Fibroblast of pulmonary artery (primary cell): ENCODE results near the gene ATXN7L1.

Source experiments
- DNase-seq: peaks from one replicate; pipeline ENCODE4 v3.0.0-alpha.2; 2010; ENCODE audit warnings: low read depth
- H3K4me3 ChIP-seq: replicated peaks from 2 replicates; pipeline ENCODE4 v1.5.1; 2011; ENCODE audit warnings: low read depth, mild to moderate bottlenecking, control low read depth, low read length, moderate library complexity
- CTCF ChIP-seq: IDR thresholded peaks from 2 replicates; pipeline ENCODE4 v1.5.1; 2011; ENCODE audit warnings: mild to moderate bottlenecking, control low read depth, low read length, inconsistent platforms; ENCODE audit errors: missing control alignments

Gene ATXN7L1

GRCh38 chr7:105911961-105912575, 35.7 kb upstream of the ATXN7L1 start:
- no peak overlapping the region for H3K4me3 ChIP-seq
- no peak for DNase-seq
- TF ChIP-seq CTCF: no peak

DNA sequence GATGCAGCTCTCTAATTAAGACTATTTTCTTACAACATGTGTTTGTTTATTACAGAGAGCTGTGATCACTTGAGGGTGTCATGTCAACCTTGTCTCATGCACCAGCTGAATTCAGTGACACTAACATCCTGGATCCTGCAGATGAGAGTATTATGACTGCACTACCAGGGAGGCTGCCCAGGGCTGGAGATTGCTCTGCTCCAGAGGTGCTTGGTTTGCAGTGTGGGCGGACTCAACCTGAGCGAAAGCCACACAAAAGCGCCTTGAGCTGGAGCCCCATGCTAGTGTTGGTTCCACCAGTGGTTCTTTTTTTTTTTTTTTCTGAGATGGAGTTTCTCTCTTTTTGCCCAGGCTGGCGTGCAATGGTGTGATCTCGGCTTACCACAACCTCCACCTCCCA, 33.8 kb upstream of the ATXN7L1 start:
- DNase-seq: no peak
- no peak overlapping the region for H3K4me3 ChIP-seq
- no peak for TF ChIP-seq CTCF

- no peak overlapping the region for H3K4me3 ChIP-seq
- TF ChIP-seq CTCF: no peak
- DNase-seq: no peak
Observed at GRCh38 chr7:105909742-105910141, 33.3 kb upstream of the ATXN7L1 start.

DNA sequence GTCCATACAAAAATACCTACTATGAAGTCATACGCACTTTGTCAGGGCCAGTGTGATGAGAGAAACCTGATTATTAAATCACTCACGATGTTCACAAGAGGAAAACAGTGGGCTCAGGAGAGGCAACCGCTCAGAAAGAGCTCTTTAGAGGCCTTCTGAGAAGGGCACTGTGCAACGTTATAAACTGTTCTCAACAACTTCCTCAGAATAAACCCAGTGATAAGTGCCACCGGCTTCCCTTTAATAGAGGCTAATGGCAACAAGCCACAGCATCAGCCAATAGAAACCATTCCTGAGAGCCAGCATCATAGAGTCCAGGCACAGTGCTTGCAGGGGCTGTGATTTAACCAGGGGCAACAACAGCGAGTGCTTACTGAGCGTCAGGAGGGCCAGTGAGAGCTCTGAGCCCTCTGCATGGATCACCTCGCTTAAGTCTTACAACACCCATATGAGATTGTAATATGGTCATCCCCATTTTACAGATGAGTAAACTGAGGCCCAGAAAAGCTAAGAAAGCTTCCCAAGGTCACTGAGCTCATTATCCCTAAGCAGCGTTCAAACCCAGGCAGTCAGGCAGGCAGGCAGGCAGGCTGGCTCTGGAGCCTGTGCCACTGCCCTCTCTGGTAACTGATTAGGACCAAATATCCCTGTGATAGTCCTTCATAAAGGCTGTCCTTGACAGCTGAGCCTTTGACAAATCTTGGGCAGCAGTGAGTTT, 30.9 kb upstream of the ATXN7L1 start:
- TF ChIP-seq CTCF: no peak
- no peak for DNase-seq
- no peak overlapping the region for H3K4me3 ChIP-seq

GRCh38 chr7:105906695-105907094, 30.3 kb upstream of the ATXN7L1 start:
- TF ChIP-seq CTCF: no peak
- DNase-seq: peak; percentile 18
- H3K4me3 ChIP-seq: no peak overlapping the region

DNA sequence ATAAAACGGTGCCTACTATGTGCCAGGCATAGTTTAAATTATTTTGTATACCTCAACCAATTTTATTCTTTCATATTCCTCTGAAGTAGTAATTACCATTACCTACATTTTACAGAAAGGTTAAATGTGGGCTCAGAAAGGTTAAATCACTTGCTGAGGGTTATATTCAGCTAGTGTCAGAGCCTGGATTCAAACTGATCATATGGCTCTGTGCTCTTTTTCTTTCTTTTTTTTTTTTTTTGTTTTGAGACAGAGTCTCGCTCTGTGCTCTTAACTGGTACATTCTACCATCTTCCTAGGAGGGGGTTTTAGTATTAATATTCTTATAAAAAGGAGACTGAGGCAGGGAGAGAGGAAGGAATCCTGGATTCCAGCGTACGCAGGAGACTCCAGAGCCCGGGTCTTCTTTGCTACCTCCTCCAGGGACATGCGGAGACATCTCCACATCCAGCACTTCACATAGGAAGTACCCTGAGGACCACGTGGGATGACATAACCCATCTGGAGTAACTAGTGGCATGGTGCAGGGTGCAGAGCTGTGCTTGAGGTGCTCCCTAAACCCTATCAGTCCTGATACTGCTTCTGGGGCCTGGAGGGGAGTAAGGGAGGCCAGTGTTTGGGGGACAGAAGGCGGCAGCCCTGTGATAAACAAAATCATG, 29.6 kb upstream of the ATXN7L1 start:
- peak; percentile 11 for DNase-seq
- no peak for TF ChIP-seq CTCF

More for the DNA sequence above, 29.6 kb upstream of the ATXN7L1 start:
- no peak overlapping the region for H3K4me3 ChIP-seq
